HepG2 (cell line): ENCODE data around the gene ZPBP. TPM values are rescaled to one million over a fixed set of nuclear protein-coding genes. Genes with fewer than 3 reads are reported as not detected.

ENCODE experiments used
- ATAC-seq: fragments of 200-7000 bp; cut with Tn5 transposase; 3 replicates; pipeline ENCODE4 v1.9.1; 2020; ENCODE audit warnings: mild to moderate bottlenecking, moderate library complexity
- BruUV-seq: library from RNA; stranded (reverse); fragments of 400-500 nt; replicated peaks from 2 replicates; lab custom pipeline; 2021; lab: Mats Ljungman, UMichigan
- CTCF ChIA-PET: fragments of 300-600 bp; formaldehyde crosslinking; extraction: SDS; loops from one replicate; lab custom pipeline; 2021; ENCODE audit warnings: low total read pairs, inconsistent platforms, low intra/inter-chr PET ratio; lab: Yijun Ruan, JAX
- POLR2A ChIA-PET: fragments of 350-600 bp; sonication (Branson Sonifier 250); formaldehyde crosslinking; loops from one replicate; lab custom pipeline; 2020; ENCODE audit warnings: antibody characterized with exemption, inconsistent platforms; lab: Yijun Ruan, JAX
- DNase-seq: peaks from one replicate; pipeline ENCODE4 v3.0.0-alpha.2; 2015; ENCODE audit warnings: low spot score
- FAIRE-seq: peaks from 3 replicates; lab custom pipeline; 2011; peaks lifted over from hg19 to GRCh38; lab: Jason Lieb, UNC
- H2AFZ ChIP-seq: one replicate; pipeline ENCODE4 v1.6.1; 2011; ENCODE audit warnings: low read length, inconsistent platforms
- H3K27ac ChIP-seq: fragments of 300-600 bp; 3 replicates; pipeline ENCODE4 v1.8.0; 2011; ENCODE audit warnings: mixed run types, mild to moderate bottlenecking, mixed read lengths, low read length, inconsistent platforms; ENCODE audit not compliant: insufficient read depth; ENCODE audit errors: extremely low read length
- H3K27me3 ChIP-seq, 2 experiments: fragments of 200-600 bp in 1 of 2; 2 replicates in 1 of 2; 3 replicates in 1 of 2; pipeline versions ENCODE4 v1.6.0 to v1.8.0; 2011; ENCODE audit warnings: low read length in 2 of 2, mild to moderate bottlenecking in 2 of 2, moderate library complexity in 2 of 2, inconsistent platforms in 1 of 2; ENCODE audit not compliant: insufficient read depth in 2 of 2, control insufficient read depth in 1 of 2
- H3K36me3 ChIP-seq, 2 experiments: fragments of 200-600 bp in 1 of 2; replicated peaks in 1 of 2; 2 replicates in 1 of 2; 3 replicates in 1 of 2; pipeline versions ENCODE4 v1.5.1 to v1.8.0; 2011; ENCODE audit warnings: low read length in 2 of 2, inconsistent platforms in 1 of 2; ENCODE audit not compliant: insufficient read depth in 2 of 2, control insufficient read depth in 1 of 2
- H3K4me1 ChIP-seq: 2 replicates; pipeline ENCODE4 v1.5.1; 2012; ENCODE audit warnings: low read length, inconsistent platforms; ENCODE audit not compliant: insufficient read depth
- H3K4me2 ChIP-seq: 2 replicates; pipeline ENCODE4 v1.6.0; 2011; ENCODE audit warnings: low read depth, low read length, inconsistent platforms
- H3K4me3 ChIP-seq, 3 experiments: fragments of 200-600 bp in 1 of 3; sonication (generic), shearing (Covaris generic) in 1 of 3; replicated peaks in 1 of 3; 2 replicates each; pipeline ENCODE4 v1.5.1; 2011 to 2016; ENCODE audit warnings: low read length in 3 of 3, inconsistent platforms in 2 of 3, low read depth in 2 of 3, mild to moderate bottlenecking in 2 of 3, control low read depth in 1 of 3, mixed read lengths in 1 of 3; ENCODE audit not compliant: insufficient read depth in 1 of 3
- H3K79me2 ChIP-seq: one replicate; pipeline ENCODE4 v1.6.1; 2011; ENCODE audit warnings: low read length, inconsistent platforms; ENCODE audit not compliant: insufficient read depth
- H3K9ac ChIP-seq: 2 replicates; pipeline ENCODE4 v1.6.0; 2011; ENCODE audit warnings: mild to moderate bottlenecking, low read depth, low read length, inconsistent platforms; ENCODE audit not compliant: insufficient read depth
- H3K9me3 ChIP-seq: 2 replicates; pipeline ENCODE4 v1.5.1; 2012; ENCODE audit warnings: mild to moderate bottlenecking, low read length
- H4K20me1 ChIP-seq: 2 replicates; pipeline ENCODE4 v1.6.0; 2011; ENCODE audit warnings: inconsistent platforms, mild to moderate bottlenecking, low read length, moderate library complexity; ENCODE audit not compliant: insufficient read depth
- ADNP ChIP-seq: sonication (generic); formaldehyde crosslinking; IDR thresholded peaks from 2 replicates; pipeline ENCODE4 v1.4.0; 2020; ENCODE audit warnings: missing genetic modification reagents
- CHD4 ChIP-seq: fragments of 200-600 bp; sonication (generic); IDR thresholded peaks from 2 replicates; pipeline ENCODE4 v1.7.0; 2017; ENCODE audit warnings: mild to moderate bottlenecking, low read length, borderline replicate concordance
- DPF2 ChIP-seq: sonication (generic); formaldehyde crosslinking; IDR thresholded peaks from 2 replicates; pipeline ENCODE4 v1.4.0; 2020; ENCODE audit warnings: mild to moderate bottlenecking, low read depth, missing genetic modification reagents, borderline replicate concordance
- GATAD1 ChIP-seq: IDR thresholded peaks from 2 replicates; pipeline ENCODE4 v1.6.1; 2016; ENCODE audit warnings: missing genetic modification reagents, missing compliant biosample characterization
- IRF2 ChIP-seq: IDR thresholded peaks from 2 replicates; pipeline ENCODE4 v1.6.1; 2018; ENCODE audit warnings: missing genetic modification reagents, missing compliant biosample characterization
- KMT2A ChIP-seq: sonication (generic); formaldehyde crosslinking; IDR thresholded peaks from 2 replicates; pipeline ENCODE4 v1.4.0; 2020; ENCODE audit warnings: missing genetic modification reagents
- PAWR ChIP-seq: sonication (generic); formaldehyde crosslinking; IDR thresholded peaks from 2 replicates; pipeline ENCODE4 v1.4.0; 2020; ENCODE audit warnings: missing genetic modification reagents, mild to moderate bottlenecking, borderline replicate concordance
- RARA ChIP-seq: IDR thresholded peaks from 2 replicates; pipeline ENCODE4 v1.6.1; 2016; ENCODE audit warnings: missing genetic modification reagents, missing compliant biosample characterization
- RFX1 ChIP-seq: fragments of 450-650 bp; IDR thresholded peaks from 2 replicates; pipeline ENCODE4 v1.6.1; 2017
- SMAD1 ChIP-seq: sonication (generic); formaldehyde crosslinking; IDR thresholded peaks from 2 replicates; pipeline ENCODE4 v1.4.0; 2020; ENCODE audit warnings: missing genetic modification reagents, low read depth, mild to moderate bottlenecking, borderline replicate concordance
- SRY ChIP-seq: sonication (generic); formaldehyde crosslinking; IDR thresholded peaks from 2 replicates; pipeline ENCODE4 v1.8.0; 2022; ENCODE audit warnings: mild to moderate bottlenecking, missing genetic modification reagents
- ZBTB20 ChIP-seq: sonication (generic); formaldehyde crosslinking; IDR thresholded peaks from 2 replicates; pipeline ENCODE4 v1.8.1; 2023; ENCODE audit warnings: missing genetic modification reagents, low read depth, mild to moderate bottlenecking, borderline replicate concordance
- ZFP36L2 ChIP-seq: sonication (generic); formaldehyde crosslinking; IDR thresholded peaks from 2 replicates; pipeline ENCODE4 v1.4.0; 2020; ENCODE audit warnings: missing genetic modification reagents
- ZNF451 ChIP-seq: sonication (generic); formaldehyde crosslinking; IDR thresholded peaks from 2 replicates; pipeline ENCODE4 v1.5.0; 2020; ENCODE audit warnings: mild to moderate bottlenecking, missing genetic modification reagents
- ZNF607 ChIP-seq: sonication (generic); formaldehyde crosslinking; IDR thresholded peaks from 2 replicates; pipeline ENCODE4 v1.5.1; 2020; ENCODE audit warnings: missing genetic modification reagents, mild to moderate bottlenecking, borderline replicate concordance
- ZNF780A ChIP-seq: sonication (generic); formaldehyde crosslinking; IDR thresholded peaks from 2 replicates; pipeline ENCODE4 v1.8.0; 2022; ENCODE audit warnings: mild to moderate bottlenecking, missing genetic modification reagents, moderate library complexity
- ZNF782 ChIP-seq: sonication (generic); formaldehyde crosslinking; IDR thresholded peaks from 2 replicates; pipeline ENCODE4 v1.4.0; 2020; ENCODE audit warnings: missing genetic modification reagents, mild to moderate bottlenecking, borderline replicate concordance
- ZSCAN21 ChIP-seq: sonication (generic); formaldehyde crosslinking; IDR thresholded peaks from 2 replicates; pipeline ENCODE4 v1.8.0; 2022; ENCODE audit warnings: mild to moderate bottlenecking, missing genetic modification reagents, moderate library complexity, borderline replicate concordance
- WGBS: methylation state at CpG from one replicate; pipeline ENCODE4 v1.1.6; 2017; ENCODE audit warnings: low lambda C conversion rate; 5-methylcytosine and 5-hydroxymethylcytosine counted together
- in situ Hi-C: cut with HindIII; loops from 2 replicates; pipeline ENCODE4 v1.10.0; 2017; ENCODE audit warnings: low pct_unique_long_range_greater_than_20kb; ENCODE audit not compliant: extremely low pct_ligation_motif_present
- intact Hi-C: fragments of 100-400 bp; cut with micrococcal nuclease; formaldehyde crosslinking; loops from one replicate; pipeline ENCODE4 v1.10.0; 2022; ENCODE audit not compliant: unreplicated experiment
- polyA plus RNA-seq, 8 experiments: library from polyadenylated mRNA; depleted of rRNA in 3 of 8; stranded (reverse) in 7 of 8; unstranded in 1 of 8; fragments of >200 nt; fragmentation: Illumina TruSeq in 4 of 8; extraction: Trizol in 4 of 8; gene quantifications; 2 replicates each; pipeline versions ENCODE4 v1.2.1 to v1.2.3, GENCODE V29; 2011 to 2016; ENCODE audit warnings: low read depth in 4 of 8, missing spikeins in 1 of 8, mixed read lengths in 1 of 8; ENCODE audit not compliant: insufficient read depth in 1 of 8
- total RNA-seq, 5 experiments: library from RNA; depleted of rRNA; stranded (reverse); fragments of >200 nt; fragmentation: Illumina TruSeq; extraction: Trizol; gene quantifications; 2 replicates each; pipeline ENCODE4 v1.2.3, GENCODE V29; 2016; ENCODE audit warnings: low read depth in 1 of 5
- TF ChIP-seq, protein P1 (sequence below): sonication (generic); formaldehyde crosslinking; IDR thresholded peaks from 2 replicates; pipeline ENCODE4 v1.8.1; 2023; ENCODE audit warnings: mild to moderate bottlenecking, inconsistent platforms, moderate library complexity, missing genetic modification reagents, borderline replicate concordance
- TF ChIP-seq, protein P2 (sequence below): sonication (generic); formaldehyde crosslinking; IDR thresholded peaks from 2 replicates; pipeline ENCODE4 v1.5.0; 2020; ENCODE audit warnings: missing genetic modification reagents

The ZPBP gene
- total and polyA plus RNA-seq, 2 of the 13 experiments (the other 11 are each of a cell fraction or from before 2014, with no cell fraction given): not detected

DNA sequence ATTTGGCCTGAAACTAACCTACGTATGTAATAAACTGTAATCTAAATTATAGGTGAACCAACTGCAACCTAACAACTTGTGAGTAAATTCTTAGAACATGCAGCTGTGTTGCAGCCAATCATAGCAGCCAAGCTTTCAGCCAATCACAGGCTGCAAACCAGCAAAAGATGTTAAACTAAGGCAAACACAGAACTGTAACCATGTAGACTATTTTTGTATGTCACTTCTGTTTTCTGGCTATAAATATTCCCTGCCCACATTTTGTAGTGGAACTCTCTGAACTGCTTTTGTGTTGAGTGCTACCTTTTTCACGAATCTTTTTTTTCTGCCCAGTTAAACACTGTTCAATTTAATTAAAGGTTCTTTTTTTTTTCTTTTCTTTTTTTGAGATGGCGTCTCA is 28.2 kb upstream of the ZPBP start:
- Histone ChIP-seq H3K27ac (no peak overlapping the region), H3K9me3 (no peaks in the 10 kb centered on the region), H3K27me3 (no peaks in the 10 kb centered on the region), H3K79me2 (no peaks in the 10 kb centered on the region), H3K4me3 (no peak overlapping the region), H3K4me2 (no peak overlapping the region), H3K9ac (no peak overlapping the region), H4K20me1 (no peaks in the 10 kb centered on the region), H3K4me1 (no peaks in the 10 kb centered on the region), H2AFZ (no peak overlapping the region), H3K36me3 (no peaks in the 10 kb centered on the region)
- FAIRE-seq (no peak), ATAC-seq (no peak), DNase-seq (no peak)
- WGBS: 4% methylated on average over 3 of the region's 3 CpGs
- intact Hi-C loops: no loop called here
- no TSS peak for BruUV-seq
- in situ Hi-C loops: loop anchor here (25.0 kb wide), 1 partner anchor 1041 kb away; no protein-coding TSS in a partner anchor
- POLR2A ChIA-PET: no interaction called here
- CTCF ChIA-PET: no interaction called here
- TF ChIP-seq RFX1 (no peak), SRY (CRISPR knock-in tag) (no peak), CHD4 (no peak), ZNF782 (CRISPR knock-in tag) (no peak), ZSCAN21 (CRISPR knock-in tag) (no peak), ZNF607 (CRISPR knock-in tag) (no peak), ZFP36L2 (no peak), GATAD1 (CRISPR knock-in tag) (no peak), ZNF451 (no peak), ZNF780A (CRISPR knock-in tag) (no peak), ADNP (CRISPR knock-in tag) (no peak), DPF2 (CRISPR knock-in tag) (no peak), ZBTB20 (CRISPR knock-in tag) (no peak), SMAD1 (CRISPR knock-in tag) (no peak), IRF2 (CRISPR knock-in tag) (no peak), RARA (CRISPR knock-in tag) (no peak), KMT2A (CRISPR knock-in tag) (no peak), PAWR (no peak)
- TF ChIP-seq, protein P1, sequence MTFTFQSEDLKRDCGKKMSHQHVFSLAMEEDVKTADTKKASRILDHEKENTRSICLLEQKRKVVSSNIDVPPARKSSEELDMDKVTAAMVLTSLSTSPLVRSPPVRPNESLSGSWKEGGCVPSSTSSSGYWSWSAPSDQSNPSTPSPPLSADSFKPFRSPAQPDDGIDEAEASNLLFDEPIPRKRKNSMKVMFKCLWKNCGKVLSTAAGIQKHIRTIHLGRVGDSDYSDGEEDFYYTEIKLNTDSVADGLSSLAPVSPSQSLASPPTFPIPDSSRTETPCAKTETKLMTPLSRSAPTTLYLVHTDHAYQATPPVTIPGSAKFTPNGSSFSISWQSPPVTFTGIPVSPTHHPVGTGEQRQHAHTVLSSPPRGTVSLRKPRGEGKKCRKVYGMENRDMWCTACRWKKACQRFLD (CRISPR knock-in tag): no peak
- TF ChIP-seq, protein P2, sequence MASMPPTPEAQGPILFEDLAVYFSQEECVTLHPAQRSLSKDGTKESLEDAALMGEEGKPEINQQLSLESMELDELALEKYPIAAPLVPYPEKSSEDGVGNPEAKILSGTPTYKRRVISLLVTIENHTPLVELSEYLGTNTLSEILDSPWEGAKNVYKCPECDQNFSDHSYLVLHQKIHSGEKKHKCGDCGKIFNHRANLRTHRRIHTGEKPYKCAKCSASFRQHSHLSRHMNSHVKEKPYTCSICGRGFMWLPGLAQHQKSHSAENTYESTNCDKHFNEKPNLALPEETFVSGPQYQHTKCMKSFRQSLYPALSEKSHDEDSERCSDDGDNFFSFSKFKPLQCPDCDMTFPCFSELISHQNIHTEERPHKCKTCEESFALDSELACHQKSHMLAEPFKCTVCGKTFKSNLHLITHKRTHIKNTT: no peak
